HCT116 (cell line): ENCODE data around the gene GRIK2. TPM values are rescaled to one million over a fixed set of nuclear protein-coding genes. Genes with fewer than 3 reads are reported as not detected.

ENCODE experiments used
- ATAC-seq: fragments of 200-7000 bp; cut with Tn5 transposase; 2 replicates; pipeline ENCODE4 v1.9.1; 2020; ENCODE audit warnings: mild to moderate bottlenecking, moderate library complexity
- BruUV-seq: library from RNA; stranded (reverse); fragments of 400-500 nt; replicated peaks from 2 replicates; lab custom pipeline; 2021; lab: Mats Ljungman, UMichigan
- CTCF ChIA-PET: fragments of 300-600 bp; sonication (Branson Sonifier 250); formaldehyde crosslinking; loops from one replicate; lab custom pipeline; 2021; ENCODE audit warnings: antibody characterized with exemption; lab: Charles Lee
- POLR2A ChIA-PET: fragments of 300-600, 350-600 bp; sonication (Branson Sonifier 250); formaldehyde crosslinking; loops from one replicate; lab custom pipeline; 2021; ENCODE audit warnings: antibody characterized with exemption; lab: Charles Lee
- RAD21 ChIA-PET, 2 experiments: fragments of 300-600 bp; sonication (Branson Sonifier 250); formaldehyde crosslinking; loops; one replicate each; lab custom pipeline; 2023; ENCODE audit warnings: low total read pairs in 2 of 2; ENCODE audit not compliant: uncharacterized antibody in 2 of 2, unreplicated experiment in 2 of 2, low non-redundant PET in 1 of 2; lab: Charles Lee
- DNase-seq: peaks from one replicate; pipeline ENCODE4 v3.0.0-alpha.2; 2010; ENCODE audit warnings: low read depth, low spot score
- H2AFZ ChIP-seq: fragments of 200-600 bp; shearing (Covaris generic), sonication (generic); 2 replicates; pipeline ENCODE4 v1.6.1; 2017; ENCODE audit warnings: low read depth, mixed run types, mixed read lengths, antibody characterized with exemption, low read length; ENCODE audit not compliant: poor library complexity, severe bottlenecking
- H3K27ac ChIP-seq: 2 replicates; pipeline ENCODE4 v1.5.1; 2012; ENCODE audit warnings: low read depth, low read length
- H3K27me3 ChIP-seq: fragments of 200-600 bp; sonication (generic); 2 replicates; pipeline ENCODE4 v1.6.1; 2016; ENCODE audit warnings: mixed run types, low read length, mixed read lengths; ENCODE audit not compliant: insufficient read depth
- H3K36me3 ChIP-seq, 2 experiments: fragments of 200-500 bp in 1 of 2; fragments of 200-600 bp in 1 of 2; sonication (Bioruptor generic) in 1 of 2; sonication (generic) in 1 of 2; 2 replicates each; pipeline versions ENCODE4 v1.5.1 to v1.6.1; 2014 to 2016; ENCODE audit warnings: low read length in 2 of 2, inconsistent platforms in 1 of 2, mixed read lengths in 1 of 2, mixed run types in 1 of 2; ENCODE audit not compliant: insufficient read depth in 2 of 2, control insufficient read depth in 1 of 2
- H3K4me1 ChIP-seq, 2 experiments: fragments of 200-600 bp in 1 of 2; sonication (generic) in 1 of 2; 2 replicates each; pipeline versions ENCODE4 v1.5.1 to v1.6.1; 2012 to 2017; ENCODE audit warnings: low read length in 2 of 2, inconsistent platforms in 1 of 2, mild to moderate bottlenecking in 1 of 2, mixed read lengths in 1 of 2, mixed run types in 1 of 2, moderate library complexity in 1 of 2; ENCODE audit not compliant: insufficient read depth in 2 of 2, control insufficient read depth in 1 of 2
- H3K4me2 ChIP-seq: fragments of 200-600 bp; sonication (generic); 2 replicates; pipeline ENCODE4 v1.6.1; 2017; ENCODE audit warnings: mixed run types, low read length, mixed read lengths
- H3K4me3 ChIP-seq, 2 experiments: fragments of 200-600 bp in 1 of 2; sonication (generic) in 1 of 2; replicated peaks in 1 of 2; 2 replicates each; pipeline ENCODE4 v1.5.1; 2011 to 2016; ENCODE audit warnings: low read length in 2 of 2, control low read depth in 1 of 2, low read depth in 1 of 2, mild to moderate bottlenecking in 1 of 2, mixed read lengths in 1 of 2, mixed run types in 1 of 2
- H3K79me2 ChIP-seq: fragments of 200-600 bp; sonication (generic); 2 replicates; pipeline ENCODE4 v1.6.1; 2017; ENCODE audit warnings: mild to moderate bottlenecking, mixed run types, low read length, moderate library complexity, mixed read lengths; ENCODE audit not compliant: insufficient read depth
- H3K9ac ChIP-seq: fragments of 200-600 bp; sonication (generic); 2 replicates; pipeline ENCODE4 v1.6.1; 2016; ENCODE audit warnings: low read length, mixed read lengths
- H3K9me2 ChIP-seq: fragments of 200-600 bp; sonication (generic), shearing (Covaris generic); 2 replicates; pipeline ENCODE4 v1.6.1; 2017; ENCODE audit warnings: mixed run types, mild to moderate bottlenecking, moderate library complexity; ENCODE audit not compliant: insufficient read depth
- H3K9me3 ChIP-seq, 2 experiments: fragments of 200-500 bp in 1 of 2; fragments of 200-600 bp in 1 of 2; sonication (Bioruptor generic) in 1 of 2; sonication (generic) in 1 of 2; 2 replicates each; pipeline ENCODE4 v1.6.1; 2014 to 2017; ENCODE audit warnings: low read length in 2 of 2, mixed read lengths in 2 of 2, inconsistent platforms in 1 of 2, low read depth in 1 of 2, mild to moderate bottlenecking in 1 of 2, mixed run types in 1 of 2, moderate library complexity in 1 of 2; ENCODE audit not compliant: control insufficient read depth in 1 of 2, insufficient read depth in 1 of 2
- H4K20me1 ChIP-seq: fragments of 200-600 bp; sonication (generic), shearing (Covaris generic); 2 replicates; pipeline ENCODE4 v1.6.1; 2017; ENCODE audit warnings: mixed run types, mild to moderate bottlenecking, moderate library complexity; ENCODE audit not compliant: insufficient read depth
- CBX3 ChIP-seq: IDR thresholded peaks from 2 replicates; pipeline ENCODE4 v1.6.1; 2012; ENCODE audit warnings: low read depth
- CEBPB ChIP-seq: IDR thresholded peaks from 2 replicates; pipeline ENCODE4 v1.6.1; 2012; ENCODE audit warnings: low read depth
- EGR1 ChIP-seq: IDR thresholded peaks from 2 replicates; pipeline ENCODE4 v1.6.1; 2012; ENCODE audit warnings: low read depth
- ELF1 ChIP-seq: IDR thresholded peaks from 2 replicates; pipeline ENCODE4 v1.6.1; 2012; ENCODE audit warnings: low read depth, borderline replicate concordance
- EZH2 ChIP-seq: fragments of 200-600 bp; sonication (generic); IDR thresholded peaks from 2 replicates; pipeline ENCODE4 v1.6.1; 2017; ENCODE audit warnings: antibody characterized with exemption, mixed run types
- JUND ChIP-seq: IDR thresholded peaks from 2 replicates; pipeline ENCODE4 v1.6.1; 2012
- POLR2A ChIP-seq: IDR thresholded peaks from 2 replicates; pipeline ENCODE4 v1.7.0; 2011; ENCODE audit warnings: borderline replicate concordance; ENCODE audit not compliant: insufficient read depth, insufficient read length; ENCODE audit errors: extremely low read depth
- POLR2AphosphoS5 ChIP-seq: IDR thresholded peaks from 2 replicates; pipeline ENCODE4 v1.6.1; 2011; ENCODE audit warnings: mild to moderate bottlenecking, low read depth, low read length, moderate library complexity
- RAD21 ChIP-seq: IDR thresholded peaks from 2 replicates; pipeline ENCODE4 v1.6.1; 2012; ENCODE audit warnings: low read depth, mild to moderate bottlenecking
- SIN3A ChIP-seq: IDR thresholded peaks from 2 replicates; pipeline ENCODE4 v1.6.1; 2012; ENCODE audit warnings: low read depth
- SP1 ChIP-seq: IDR thresholded peaks from 2 replicates; pipeline ENCODE4 v1.6.1; 2012; ENCODE audit warnings: low read depth
- SRF ChIP-seq: IDR thresholded peaks from 2 replicates; pipeline ENCODE4 v1.6.1; 2012; ENCODE audit warnings: low read depth
- TCF7L2 ChIP-seq: IDR thresholded peaks from 2 replicates; pipeline ENCODE4 v1.7.0; 2011; ENCODE audit warnings: borderline replicate concordance, inconsistent platforms; ENCODE audit not compliant: insufficient read depth, insufficient read length; ENCODE audit errors: extremely low read depth
- YY1 ChIP-seq: IDR thresholded peaks from 2 replicates; pipeline ENCODE4 v1.6.1; 2011; ENCODE audit warnings: low read length, low read depth, moderate library complexity, mild to moderate bottlenecking; ENCODE audit not compliant: insufficient replicate concordance; ENCODE audit errors: extremely low read depth
- ZFX ChIP-seq: fragments of 450-650 bp; IDR thresholded peaks from 2 replicates; pipeline ENCODE4 v1.6.1; 2017
- intact Hi-C: fragments of 100-400 bp; cut with micrococcal nuclease; formaldehyde crosslinking; loops from 2 replicates; pipeline ENCODE4 v1.10.0; 2022
- total RNA-seq: library from RNA; stranded (reverse); gene quantifications from one replicate; pipeline ENCODE4 v1.2.1, GENCODE V29; 2021; ENCODE audit not compliant: unreplicated experiment
- TF ChIP-seq, protein P1 (sequence below): IDR thresholded peaks from 2 replicates; pipeline ENCODE4 v1.6.1; 2012
- TF ChIP-seq, protein P2 (sequence below): IDR thresholded peaks from 2 replicates; pipeline ENCODE4 v1.6.1; 2012
- TF ChIP-seq, protein P3 (sequence below), 3 experiments: fragments of 200-600 bp in 1 of 3; sonication (generic) in 1 of 3; IDR thresholded peaks in 2 of 3; conservative IDR thresholded peaks in 1 of 3; 2 replicates each; pipeline ENCODE4 v1.5.1; 2012 to 2017; ENCODE audit warnings: low read depth in 2 of 3, low read length in 2 of 3, antibody characterized with exemption in 1 of 3, borderline replicate concordance in 1 of 3, control low read depth in 1 of 3, mild to moderate bottlenecking in 1 of 3, mixed read lengths in 1 of 3, mixed run types in 1 of 3, moderate library complexity in 1 of 3; ENCODE audit not compliant: insufficient read depth in 1 of 3
- TF ChIP-seq, protein P4 (sequence below): IDR thresholded peaks from 2 replicates; pipeline ENCODE4 v1.6.1; 2012; ENCODE audit warnings: low read depth

GRIK2 gene
- total RNA-seq, 1 experiment from 2014 or later, result 0.64 TPM

DNA sequence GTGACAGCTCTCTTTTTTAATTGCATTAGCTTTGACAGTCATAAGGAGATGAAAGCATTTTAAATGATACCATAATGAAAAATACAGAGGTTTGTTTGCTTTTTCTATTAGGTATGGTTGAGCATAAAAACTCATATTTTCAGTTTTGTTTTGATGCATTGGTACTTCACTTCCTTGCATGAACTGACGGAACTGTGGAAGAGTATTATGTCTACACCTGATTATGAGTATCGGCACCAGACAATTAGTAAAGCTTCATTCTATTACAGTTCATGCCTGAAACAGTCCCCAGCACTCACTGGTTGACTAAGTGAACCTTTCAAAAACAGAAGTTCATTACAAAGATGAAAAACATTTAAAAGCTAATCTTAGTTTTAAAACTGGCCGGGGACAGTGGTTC is 593.0 kb downstream of the GRIK2 start:
- Histone ChIP-seq H3K79me2 (no peaks in the 10 kb centered on the region), H3K36me3 (no peaks in the 10 kb centered on the region), H3K27me3 (no peaks in the 10 kb centered on the region), H3K9ac (no peak overlapping the region), H3K4me3 (no peak overlapping the region), H3K4me2 (no peak overlapping the region), H3K9me3 (no peaks in the 10 kb centered on the region), H2AFZ (no peak overlapping the region), H3K4me1 (no peaks in the 10 kb centered on the region), H3K9me2 (no peaks in the 10 kb centered on the region), H4K20me1 (no peaks in the 10 kb centered on the region), H3K27ac (no peak overlapping the region)
- DNase-seq, result no peak
- intact Hi-C loops, result no loop called here
- RAD21 ChIA-PET, result no interaction called here
- CTCF ChIA-PET, result no interaction called here
- no peak for ATAC-seq
- no TSS peak for BruUV-seq
- TF ChIP-seq, protein P1, sequence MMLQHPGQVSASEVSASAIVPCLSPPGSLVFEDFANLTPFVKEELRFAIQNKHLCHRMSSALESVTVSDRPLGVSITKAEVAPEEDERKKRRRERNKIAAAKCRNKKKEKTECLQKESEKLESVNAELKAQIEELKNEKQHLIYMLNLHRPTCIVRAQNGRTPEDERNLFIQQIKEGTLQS, result no peak
- TF ChIP-seq CEBPB (no peak), EGR1 (no peak), SIN3A (no peak), ZFX (no peak), POLR2A (no peak), ELF1 (no peak), CBX3 (no peak), SRF (no peak), SP1 (no peak), RAD21 (no peak), EZH2 (no peak), POLR2AphosphoS5 (no peak), TCF7L2 (no peak), YY1 (no peak), JUND (no peak)
- TF ChIP-seq, protein P2, sequence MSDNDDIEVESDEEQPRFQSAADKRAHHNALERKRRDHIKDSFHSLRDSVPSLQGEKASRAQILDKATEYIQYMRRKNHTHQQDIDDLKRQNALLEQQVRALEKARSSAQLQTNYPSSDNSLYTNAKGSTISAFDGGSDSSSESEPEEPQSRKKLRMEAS, result no peak
- TF ChIP-seq, protein P3, sequence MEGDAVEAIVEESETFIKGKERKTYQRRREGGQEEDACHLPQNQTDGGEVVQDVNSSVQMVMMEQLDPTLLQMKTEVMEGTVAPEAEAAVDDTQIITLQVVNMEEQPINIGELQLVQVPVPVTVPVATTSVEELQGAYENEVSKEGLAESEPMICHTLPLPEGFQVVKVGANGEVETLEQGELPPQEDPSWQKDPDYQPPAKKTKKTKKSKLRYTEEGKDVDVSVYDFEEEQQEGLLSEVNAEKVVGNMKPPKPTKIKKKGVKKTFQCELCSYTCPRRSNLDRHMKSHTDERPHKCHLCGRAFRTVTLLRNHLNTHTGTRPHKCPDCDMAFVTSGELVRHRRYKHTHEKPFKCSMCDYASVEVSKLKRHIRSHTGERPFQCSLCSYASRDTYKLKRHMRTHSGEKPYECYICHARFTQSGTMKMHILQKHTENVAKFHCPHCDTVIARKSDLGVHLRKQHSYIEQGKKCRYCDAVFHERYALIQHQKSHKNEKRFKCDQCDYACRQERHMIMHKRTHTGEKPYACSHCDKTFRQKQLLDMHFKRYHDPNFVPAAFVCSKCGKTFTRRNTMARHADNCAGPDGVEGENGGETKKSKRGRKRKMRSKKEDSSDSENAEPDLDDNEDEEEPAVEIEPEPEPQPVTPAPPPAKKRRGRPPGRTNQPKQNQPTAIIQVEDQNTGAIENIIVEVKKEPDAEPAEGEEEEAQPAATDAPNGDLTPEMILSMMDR (IDR thresholded peaks at IDR 0.05 in 2 of 3, conservative IDR thresholded peaks at IDR 0.05 in 1 of 3; ENCODE audit: borderline replicate concordance in 1 of 3, insufficient read depth in 1 of 3, low read depth in 2 of 3, low read length in 2 of 3), result no peak
- TF ChIP-seq, protein P4, sequence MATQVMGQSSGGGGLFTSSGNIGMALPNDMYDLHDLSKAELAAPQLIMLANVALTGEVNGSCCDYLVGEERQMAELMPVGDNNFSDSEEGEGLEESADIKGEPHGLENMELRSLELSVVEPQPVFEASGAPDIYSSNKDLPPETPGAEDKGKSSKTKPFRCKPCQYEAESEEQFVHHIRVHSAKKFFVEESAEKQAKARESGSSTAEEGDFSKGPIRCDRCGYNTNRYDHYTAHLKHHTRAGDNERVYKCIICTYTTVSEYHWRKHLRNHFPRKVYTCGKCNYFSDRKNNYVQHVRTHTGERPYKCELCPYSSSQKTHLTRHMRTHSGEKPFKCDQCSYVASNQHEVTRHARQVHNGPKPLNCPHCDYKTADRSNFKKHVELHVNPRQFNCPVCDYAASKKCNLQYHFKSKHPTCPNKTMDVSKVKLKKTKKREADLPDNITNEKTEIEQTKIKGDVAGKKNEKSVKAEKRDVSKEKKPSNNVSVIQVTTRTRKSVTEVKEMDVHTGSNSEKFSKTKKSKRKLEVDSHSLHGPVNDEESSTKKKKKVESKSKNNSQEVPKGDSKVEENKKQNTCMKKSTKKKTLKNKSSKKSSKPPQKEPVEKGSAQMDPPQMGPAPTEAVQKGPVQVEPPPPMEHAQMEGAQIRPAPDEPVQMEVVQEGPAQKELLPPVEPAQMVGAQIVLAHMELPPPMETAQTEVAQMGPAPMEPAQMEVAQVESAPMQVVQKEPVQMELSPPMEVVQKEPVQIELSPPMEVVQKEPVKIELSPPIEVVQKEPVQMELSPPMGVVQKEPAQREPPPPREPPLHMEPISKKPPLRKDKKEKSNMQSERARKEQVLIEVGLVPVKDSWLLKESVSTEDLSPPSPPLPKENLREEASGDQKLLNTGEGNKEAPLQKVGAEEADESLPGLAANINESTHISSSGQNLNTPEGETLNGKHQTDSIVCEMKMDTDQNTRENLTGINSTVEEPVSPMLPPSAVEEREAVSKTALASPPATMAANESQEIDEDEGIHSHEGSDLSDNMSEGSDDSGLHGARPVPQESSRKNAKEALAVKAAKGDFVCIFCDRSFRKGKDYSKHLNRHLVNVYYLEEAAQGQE, result no peak
- POLR2A ChIA-PET, result interaction anchor here (0.5 kb wide), 1 partner anchor 863 kb away, joined by 3 read pairs; no protein-coding TSS in a partner anchor
